C4-2B (cell line): Measurements from ENCODE around the gene CUEDC2.

Experiments used
- ZFX ChIP-seq: fragments of 450-650 bp; IDR thresholded peaks from 2 replicates; pipeline ENCODE4 v1.6.1; 2017
- TF ChIP-seq, protein P1 (sequence below): fragments of 450-650 bp; conservative IDR thresholded peaks from 2 replicates; pipeline ENCODE4 v1.5.1; 2017; ENCODE audit warnings: mild to moderate bottlenecking

DNA sequence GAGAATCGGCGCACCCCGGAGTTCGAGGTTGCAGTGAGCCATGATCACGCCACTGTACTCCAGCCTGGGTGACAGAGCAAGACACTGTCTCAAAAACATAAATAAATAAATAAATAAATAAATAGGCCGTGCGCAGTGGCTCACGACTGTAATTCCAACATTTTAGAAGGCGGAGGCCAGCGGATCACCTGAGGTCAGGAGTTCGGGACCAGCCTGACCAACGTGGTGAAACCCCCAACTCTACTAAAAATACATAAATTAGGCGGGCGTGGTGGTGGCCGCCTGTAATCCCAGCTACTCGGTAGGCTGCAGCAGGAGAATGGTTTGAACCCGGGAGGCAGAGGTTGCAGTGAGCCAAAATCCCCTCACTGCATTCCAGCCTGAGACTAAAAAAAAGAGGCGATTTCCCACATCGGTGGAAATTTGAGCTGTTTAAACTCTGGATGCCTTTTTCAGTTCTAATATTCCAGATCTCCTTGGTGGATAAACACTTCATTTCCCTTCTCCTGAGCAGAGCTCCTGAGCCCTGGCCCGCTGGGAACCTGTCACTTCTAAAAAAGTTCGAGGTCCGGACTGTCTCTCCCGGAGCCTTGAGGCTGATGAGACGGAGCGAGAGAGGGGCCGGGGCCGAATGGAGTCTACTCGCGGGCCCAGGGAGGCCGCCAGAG, 38.8 kb downstream of the CUEDC2 start:
- TF ChIP-seq, protein P1, sequence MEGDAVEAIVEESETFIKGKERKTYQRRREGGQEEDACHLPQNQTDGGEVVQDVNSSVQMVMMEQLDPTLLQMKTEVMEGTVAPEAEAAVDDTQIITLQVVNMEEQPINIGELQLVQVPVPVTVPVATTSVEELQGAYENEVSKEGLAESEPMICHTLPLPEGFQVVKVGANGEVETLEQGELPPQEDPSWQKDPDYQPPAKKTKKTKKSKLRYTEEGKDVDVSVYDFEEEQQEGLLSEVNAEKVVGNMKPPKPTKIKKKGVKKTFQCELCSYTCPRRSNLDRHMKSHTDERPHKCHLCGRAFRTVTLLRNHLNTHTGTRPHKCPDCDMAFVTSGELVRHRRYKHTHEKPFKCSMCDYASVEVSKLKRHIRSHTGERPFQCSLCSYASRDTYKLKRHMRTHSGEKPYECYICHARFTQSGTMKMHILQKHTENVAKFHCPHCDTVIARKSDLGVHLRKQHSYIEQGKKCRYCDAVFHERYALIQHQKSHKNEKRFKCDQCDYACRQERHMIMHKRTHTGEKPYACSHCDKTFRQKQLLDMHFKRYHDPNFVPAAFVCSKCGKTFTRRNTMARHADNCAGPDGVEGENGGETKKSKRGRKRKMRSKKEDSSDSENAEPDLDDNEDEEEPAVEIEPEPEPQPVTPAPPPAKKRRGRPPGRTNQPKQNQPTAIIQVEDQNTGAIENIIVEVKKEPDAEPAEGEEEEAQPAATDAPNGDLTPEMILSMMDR, result no peak; the same call in 1 of the 2 replicates
- no peak for TF ChIP-seq ZFX
